Stimulated activated naive CD8-positive, alpha-beta T cell treated with anti-CD3 and anti-CD28 coated beads, Interleukin-15, Interleukin-2, amounts not matched to agents 100 ng/mL and 50 ng/mL, for 24 hours (primary cell): ENCODE results near the gene CTNNA3.

Experiments
- H3K27ac Mint-ChIP-seq: one replicate; pipeline ENCODE4 v1.8.0; 2021; ENCODE audit warnings: mild to moderate bottlenecking, mixed read lengths
- H3K27me3 Mint-ChIP-seq: one replicate; pipeline ENCODE4 v1.8.0; 2021; ENCODE audit warnings: mixed read lengths
- H3K36me3 Mint-ChIP-seq: one replicate; pipeline ENCODE4 v1.8.0; 2021; ENCODE audit warnings: low read depth, mixed read lengths
- H3K4me1 Mint-ChIP-seq: one replicate; pipeline ENCODE4 v1.8.0; 2021; ENCODE audit warnings: low read depth, mixed read lengths
- H3K4me3 Mint-ChIP-seq: one replicate; pipeline ENCODE4 v1.8.0; 2021; ENCODE audit warnings: mild to moderate bottlenecking, mixed read lengths
- H3K9me3 Mint-ChIP-seq: one replicate; pipeline ENCODE4 v1.8.0; 2021; ENCODE audit warnings: mixed read lengths

Gene CTNNA3

DNA sequence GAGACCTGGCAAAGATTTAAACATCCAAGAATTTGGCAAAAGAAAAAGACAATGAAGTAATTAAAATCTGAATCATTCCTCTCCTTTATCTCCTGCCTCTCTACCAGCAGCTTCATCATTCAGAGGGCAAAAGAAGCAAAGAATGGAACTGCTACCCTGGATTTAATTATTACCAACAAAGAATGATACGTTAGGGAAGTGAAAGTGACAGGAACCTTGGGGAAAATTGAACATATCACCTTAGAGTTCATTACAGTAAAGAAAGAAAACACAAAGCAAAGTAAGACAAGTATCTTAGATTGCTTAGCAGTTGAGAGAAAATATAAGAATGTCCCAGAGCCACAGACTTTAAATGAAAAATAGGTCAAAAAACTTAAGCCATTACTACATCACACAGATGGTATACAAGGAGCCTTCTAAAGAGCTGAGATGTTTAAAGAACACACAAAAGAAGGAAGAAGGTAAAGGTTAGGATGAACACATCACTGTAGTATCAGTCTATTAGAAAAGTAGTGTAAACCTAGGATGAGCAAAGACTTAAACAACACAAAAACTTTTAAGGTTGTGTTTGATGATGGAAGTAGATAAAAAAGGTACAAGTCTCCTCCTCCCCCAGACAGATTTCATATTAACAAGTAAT, 17.5 kb downstream of the CTNNA3 start:
- H3K36me3 Mint-ChIP-seq = no peaks in the 10 kb centered on the region
- no peaks in the 10 kb centered on the region for H3K9me3 Mint-ChIP-seq
- no peaks in the 10 kb centered on the region for H3K4me1 Mint-ChIP-seq
- no peak overlapping the region for H3K4me3 Mint-ChIP-seq
- H3K27me3 Mint-ChIP-seq = peaks cover 37% of the 10 kb centered on the region
- H3K27ac Mint-ChIP-seq = no peak overlapping the region

- H3K36me3 Mint-ChIP-seq = no peaks in the 10 kb centered on the region
- H3K4me1 Mint-ChIP-seq = no peaks in the 10 kb centered on the region
- peaks cover 37% of the 10 kb centered on the region for H3K27me3 Mint-ChIP-seq
- H3K4me3 Mint-ChIP-seq = no peak overlapping the region
- no peak overlapping the region for H3K27ac Mint-ChIP-seq
- no peaks in the 10 kb centered on the region for H3K9me3 Mint-ChIP-seq
Observed at GRCh38 chr10:67676208-67676825, 19.7 kb downstream of the CTNNA3 start.

GRCh38 chr10:67670401-67670800, 25.6 kb downstream of the CTNNA3 start:
- Mint-ChIP-seq H3K9me3 (no peaks in the 10 kb centered on the region), H3K4me3 (no peak overlapping the region), H3K27me3 (peaks cover 13% of the 10 kb centered on the region), H3K4me1 (no peaks in the 10 kb centered on the region), H3K36me3 (no peaks in the 10 kb centered on the region), H3K27ac (no peak overlapping the region)

DNA sequence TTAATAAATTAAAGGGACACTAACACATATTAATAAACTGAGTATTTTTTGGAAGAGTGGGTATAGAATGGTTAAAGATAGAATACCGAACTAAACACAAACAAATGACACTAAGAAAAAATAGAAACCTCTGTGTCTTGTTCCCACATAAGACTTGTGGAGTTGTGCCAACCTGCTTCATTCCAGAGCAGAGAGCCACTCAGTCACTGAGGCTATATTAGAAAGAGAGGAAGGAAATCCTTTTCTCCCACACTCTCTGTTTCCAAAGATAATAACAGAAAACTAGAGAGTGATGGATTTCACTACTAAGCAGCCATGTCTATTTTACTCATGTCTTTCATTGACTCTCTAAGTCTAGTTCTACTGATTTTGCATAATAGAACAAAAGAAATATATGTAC, 26.0 kb downstream of the CTNNA3 start:
- Mint-ChIP-seq H3K27ac (no peak overlapping the region), H3K36me3 (no peaks in the 10 kb centered on the region), H3K9me3 (no peaks in the 10 kb centered on the region), H3K27me3 (peaks cover 12% of the 10 kb centered on the region), H3K4me3 (no peak overlapping the region), H3K4me1 (no peaks in the 10 kb centered on the region)

GRCh38 chr10:67668448-67668847, 27.5 kb downstream of the CTNNA3 start:
- Mint-ChIP-seq H3K27me3 (peaks cover 6% of the 10 kb centered on the region), H3K4me1 (no peaks in the 10 kb centered on the region), H3K27ac (no peak overlapping the region), H3K4me3 (no peak overlapping the region), H3K36me3 (no peaks in the 10 kb centered on the region), H3K9me3 (no peaks in the 10 kb centered on the region)

- Mint-ChIP-seq H3K9me3 (no peaks in the 10 kb centered on the region), H3K4me3 (no peak overlapping the region), H3K36me3 (no peaks in the 10 kb centered on the region), H3K4me1 (no peaks in the 10 kb centered on the region), H3K27me3 (peaks cover 6% of the 10 kb centered on the region), H3K27ac (no peak overlapping the region)
Observed at GRCh38 chr10:67667035-67667425, 29.0 kb downstream of the CTNNA3 start.

- Mint-ChIP-seq H3K9me3 (no peaks in the 10 kb centered on the region), H3K27me3 (peaks cover 6% of the 10 kb centered on the region), H3K27ac (no peak overlapping the region), H3K4me3 (no peak overlapping the region), H3K4me1 (no peaks in the 10 kb centered on the region), H3K36me3 (no peaks in the 10 kb centered on the region)
Observed at GRCh38 chr10:67666416-67667034, 29.5 kb downstream of the CTNNA3 start.

DNA sequence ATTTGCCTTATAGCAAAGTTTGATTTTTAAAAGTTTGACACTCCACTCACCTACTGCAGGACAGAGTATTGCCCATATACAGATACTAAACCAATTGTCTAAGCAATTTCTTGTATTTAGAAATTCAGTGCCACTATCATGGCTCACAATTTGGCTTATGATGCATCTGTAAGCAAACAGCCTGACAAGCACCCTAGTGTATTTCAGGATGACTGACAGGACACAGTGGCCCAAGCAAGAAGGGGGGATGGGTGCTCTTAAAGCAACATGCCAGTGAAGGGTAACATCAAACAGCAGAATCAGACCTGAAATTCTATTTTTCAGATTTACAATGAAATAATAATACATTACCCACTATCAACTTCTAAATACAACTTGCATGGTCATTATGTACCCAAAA, 30.5 kb downstream of the CTNNA3 start:
- peaks cover 3% of the 10 kb centered on the region for H3K27me3 Mint-ChIP-seq
- no peaks in the 10 kb centered on the region for H3K36me3 Mint-ChIP-seq
- no peaks in the 10 kb centered on the region for H3K4me1 Mint-ChIP-seq
- no peaks in the 10 kb centered on the region for H3K9me3 Mint-ChIP-seq
- H3K4me3 Mint-ChIP-seq = no peak overlapping the region
- H3K27ac Mint-ChIP-seq = no peak overlapping the region

- H3K36me3 Mint-ChIP-seq = no peaks in the 10 kb centered on the region
- no peak overlapping the region for H3K4me3 Mint-ChIP-seq
- H3K27ac Mint-ChIP-seq = no peak overlapping the region
- no peaks in the 10 kb centered on the region for H3K9me3 Mint-ChIP-seq
- H3K27me3 Mint-ChIP-seq = peaks cover 7% of the 10 kb centered on the region
- no peaks in the 10 kb centered on the region for H3K4me1 Mint-ChIP-seq
Observed at GRCh38 chr10:67664942-67665341, 31.1 kb downstream of the CTNNA3 start.

GRCh38 chr10:67663449-67664087, 32.4 kb downstream of the CTNNA3 start:
- Mint-ChIP-seq H3K36me3 (no peaks in the 10 kb centered on the region), H3K4me1 (no peaks in the 10 kb centered on the region), H3K27ac (no peak overlapping the region), H3K9me3 (no peaks in the 10 kb centered on the region), H3K4me3 (no peak overlapping the region), H3K27me3 (peaks cover 6% of the 10 kb centered on the region)

DNA sequence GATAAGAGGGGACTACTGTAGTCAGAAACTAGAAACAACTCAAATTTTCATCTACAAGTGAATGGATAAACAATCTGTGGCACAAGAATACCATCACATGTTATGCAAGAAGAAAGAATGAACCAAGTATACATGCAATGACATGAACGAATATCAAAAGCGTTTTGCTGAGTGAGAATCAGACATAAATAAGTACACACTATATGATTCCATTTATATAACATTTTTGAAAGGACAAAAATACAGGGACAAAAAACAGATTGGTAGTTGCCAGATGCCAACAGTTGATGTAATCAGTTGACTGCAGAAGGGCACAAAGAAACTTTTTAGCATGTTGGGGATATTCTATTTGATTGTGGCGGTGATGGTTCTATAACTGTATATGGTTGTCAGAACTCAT, 33.6 kb downstream of the CTNNA3 start:
- H3K4me1 Mint-ChIP-seq = no peaks in the 10 kb centered on the region
- no peak overlapping the region for H3K4me3 Mint-ChIP-seq
- no peaks in the 10 kb centered on the region for H3K36me3 Mint-ChIP-seq
- peaks cover 10% of the 10 kb centered on the region for H3K27me3 Mint-ChIP-seq
- no peak overlapping the region for H3K27ac Mint-ChIP-seq
- H3K9me3 Mint-ChIP-seq = no peaks in the 10 kb centered on the region

DNA sequence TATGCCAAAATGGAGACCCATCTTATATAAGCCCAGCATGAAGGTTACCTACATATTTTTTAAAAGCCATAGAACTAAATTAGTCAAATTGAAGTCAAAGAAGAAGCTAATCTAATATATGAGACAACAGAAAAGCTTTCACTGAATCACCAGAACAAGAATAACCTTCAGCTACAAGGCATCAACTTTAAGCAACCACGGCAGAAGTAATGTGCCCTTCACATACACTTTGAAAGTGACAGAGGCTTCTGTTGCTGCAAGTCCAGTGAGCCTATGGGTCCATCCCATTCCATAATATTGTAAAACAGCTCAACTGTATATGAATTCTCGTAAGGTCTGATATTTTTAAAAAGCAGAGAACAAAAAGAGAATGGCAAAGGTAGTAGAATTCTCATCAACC, 36.5 kb downstream of the CTNNA3 start:
- Mint-ChIP-seq H3K4me1 (no peaks in the 10 kb centered on the region), H3K27ac (no peak overlapping the region), H3K36me3 (no peaks in the 10 kb centered on the region), H3K4me3 (no peak overlapping the region), H3K9me3 (no peaks in the 10 kb centered on the region), H3K27me3 (peaks cover 21% of the 10 kb centered on the region)

DNA sequence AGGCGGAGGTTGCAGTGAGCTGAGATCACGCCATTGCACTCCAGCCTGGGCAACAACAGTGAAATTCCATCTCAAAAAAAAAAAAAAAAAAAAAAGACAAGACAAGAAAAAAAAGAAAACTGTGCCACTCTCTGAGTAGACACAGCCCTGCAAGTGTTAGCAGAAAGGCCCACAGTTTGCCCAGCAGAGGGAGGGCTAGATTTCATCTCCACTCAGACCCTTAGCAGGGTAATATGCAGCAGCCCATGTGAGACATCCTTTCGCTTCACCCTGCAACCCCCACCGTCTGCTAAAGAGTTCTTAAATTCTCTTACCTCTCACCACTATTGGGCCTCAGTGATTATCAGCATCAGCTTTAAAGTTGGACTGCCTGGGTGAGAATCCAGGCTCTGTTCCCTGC, 38.2 kb downstream of the CTNNA3 start:
- Mint-ChIP-seq H3K4me1 (no peaks in the 10 kb centered on the region), H3K36me3 (no peaks in the 10 kb centered on the region), H3K27ac (no peak overlapping the region), H3K9me3 (no peaks in the 10 kb centered on the region), H3K27me3 (peaks cover 28% of the 10 kb centered on the region), H3K4me3 (no peak overlapping the region)

GRCh38 chr10:67650558-67650957, 45.4 kb downstream of the CTNNA3 start:
- Mint-ChIP-seq H3K27ac (no peak overlapping the region), H3K4me1 (no peaks in the 10 kb centered on the region), H3K36me3 (no peaks in the 10 kb centered on the region), H3K27me3 (peaks cover 7% of the 10 kb centered on the region), H3K9me3 (peaks cover 3% of the 10 kb centered on the region), H3K4me3 (no peak overlapping the region)

DNA sequence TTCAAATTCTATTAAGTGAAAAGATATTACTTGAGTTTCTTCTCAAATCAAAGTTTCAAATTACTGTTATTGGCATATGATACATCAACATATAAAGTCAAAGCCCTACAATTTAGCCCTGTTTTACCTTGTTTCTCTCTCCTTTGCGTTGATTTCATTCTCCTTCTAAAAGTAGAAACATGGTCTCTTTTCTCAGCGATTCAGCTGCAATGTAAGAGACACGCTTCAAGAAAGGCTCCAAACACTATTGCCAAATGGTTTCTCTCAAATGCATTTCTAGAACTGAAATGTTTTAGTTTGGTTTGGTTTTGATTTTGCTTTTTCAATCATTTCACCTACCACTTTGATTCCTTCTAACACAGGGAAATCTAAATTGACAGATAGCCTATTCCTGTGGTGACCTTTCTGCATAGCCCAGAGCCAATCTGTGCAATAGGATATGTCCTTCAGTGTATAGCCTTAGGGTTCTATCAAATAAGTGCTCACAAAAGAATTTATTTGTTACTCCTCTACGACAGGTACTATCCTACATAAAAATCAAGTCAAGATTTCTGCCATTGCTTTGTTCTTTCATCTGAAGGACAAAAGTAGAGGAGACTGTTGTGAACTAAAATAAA, 47.3 kb downstream of the CTNNA3 start:
- Mint-ChIP-seq H3K36me3 (no peaks in the 10 kb centered on the region), H3K27ac (no peak overlapping the region), H3K9me3 (peaks cover 3% of the 10 kb centered on the region), H3K4me3 (no peak overlapping the region), H3K4me1 (no peaks in the 10 kb centered on the region), H3K27me3 (peaks cover 5% of the 10 kb centered on the region)
